Karpas-422 (cell line): ENCODE results near the gene KDM5A. TPM values are rescaled to one million over a fixed set of nuclear protein-coding genes. Genes with fewer than 3 reads are reported as not detected.

Experiments
- DNase-seq: peaks from one replicate; pipeline ENCODE4 v3.0.0-alpha.2; 2015
- H2AFZ ChIP-seq: fragments of 200-600 bp; sonication (generic); 2 replicates; pipeline ENCODE4 v1.6.1; 2014; ENCODE audit warnings: antibody characterized with exemption, low read length, mixed read lengths
- H3K27ac ChIP-seq: fragments of 200-600 bp; sonication (generic); 2 replicates; pipeline ENCODE4 v1.5.1; 2014; ENCODE audit warnings: mild to moderate bottlenecking, low read length, moderate library complexity
- H3K27me3 ChIP-seq: fragments of 200-600 bp; sonication (generic); 2 replicates; pipeline ENCODE4 v1.6.1; 2014; ENCODE audit warnings: low read length, mixed read lengths
- H3K36me3 ChIP-seq: fragments of 200-600 bp; sonication (generic); 2 replicates; pipeline ENCODE4 v1.6.1; 2014; ENCODE audit warnings: low read length, mixed read lengths; ENCODE audit not compliant: insufficient read depth
- H3K4me1 ChIP-seq: fragments of 200-600 bp; sonication (generic); 2 replicates; pipeline ENCODE4 v1.6.1; 2014; ENCODE audit warnings: mild to moderate bottlenecking, low read length, mixed read lengths
- H3K4me2 ChIP-seq: fragments of 200-600 bp; sonication (generic); 2 replicates; pipeline ENCODE4 v1.6.1; 2014; ENCODE audit warnings: low read length, low read depth, mild to moderate bottlenecking; ENCODE audit not compliant: poor library complexity, severe bottlenecking
- H3K4me3 ChIP-seq: fragments of 200-600 bp; sonication (generic); 2 replicates; pipeline ENCODE4 v1.5.1; 2014; ENCODE audit warnings: mild to moderate bottlenecking, antibody characterized with exemption, low read length, mixed read lengths
- H3K79me2 ChIP-seq: fragments of 200-600 bp; sonication (generic); 2 replicates; pipeline ENCODE4 v1.6.1; 2014; ENCODE audit warnings: mild to moderate bottlenecking, low read length, mixed read lengths
- H3K9ac ChIP-seq: fragments of 200-600 bp; sonication (generic); 2 replicates; pipeline ENCODE4 v1.6.0; 2014; ENCODE audit warnings: low read length
- H3K9me2 ChIP-seq: fragments of 200-600 bp; sonication (generic), shearing (Covaris generic); replicated peaks from 2 replicates; pipeline ENCODE4 v1.6.0; 2014; ENCODE audit warnings: mild to moderate bottlenecking, low read length, moderate library complexity; ENCODE audit not compliant: insufficient read depth
- H3K9me3 ChIP-seq: fragments of 300-700, 200-600 bp; sonication (generic); 2 replicates; pipeline ENCODE4 v1.6.1; 2014; ENCODE audit warnings: low read length, mixed read lengths
- H4K20me1 ChIP-seq: fragments of 200-600 bp; sonication (generic); 2 replicates; pipeline ENCODE4 v1.6.1; 2014; ENCODE audit warnings: mild to moderate bottlenecking, antibody characterized with exemption, low read length, low read depth; ENCODE audit not compliant: insufficient read depth
- total RNA-seq: library from RNA; depleted of rRNA; stranded (reverse); fragments of >200 nt; shearing (Covaris generic); gene quantifications from 2 replicates; pipeline ENCODE4 v1.2.3, GENCODE V29; 2014; ENCODE audit warnings: low replicate concordance

KDM5A gene
- total RNA-seq, 1 experiment from 2014 or later = 64.7 TPM

DNA sequence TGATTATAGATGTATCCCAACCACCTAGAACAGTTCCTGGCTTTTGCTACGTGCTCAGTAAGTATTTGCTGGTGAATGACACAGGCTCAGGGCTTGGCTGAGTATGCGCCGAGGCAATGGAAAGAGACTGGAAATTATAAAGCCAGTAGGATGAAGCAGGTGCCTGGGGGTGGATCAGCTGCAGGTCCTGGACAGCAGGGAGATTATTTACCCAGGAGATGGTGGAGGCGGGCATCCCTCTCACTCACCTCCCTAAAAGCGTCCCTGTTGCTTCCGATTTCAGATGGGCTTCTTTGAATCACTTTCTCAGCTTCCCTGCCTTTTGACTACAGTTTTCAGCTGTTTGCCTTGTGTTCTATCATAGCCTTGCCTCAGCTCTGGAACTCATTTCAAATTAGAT is 132.9 kb downstream of the KDM5A start:
- no peaks in the 10 kb centered on the region for H3K27me3 ChIP-seq
- no peak for DNase-seq
- H3K9me2 ChIP-seq = no peaks in the 10 kb centered on the region
- H3K4me2 ChIP-seq = no peak overlapping the region
- H3K9me3 ChIP-seq = no peaks in the 10 kb centered on the region
- no peak overlapping the region for H3K9ac ChIP-seq
- no peaks in the 10 kb centered on the region for H3K4me1 ChIP-seq
- H3K4me3 ChIP-seq = no peak overlapping the region
- no peaks in the 10 kb centered on the region for H3K79me2 ChIP-seq
- H4K20me1 ChIP-seq = no peaks in the 10 kb centered on the region
- H2AFZ ChIP-seq = no peak overlapping the region
- no peak overlapping the region for H3K27ac ChIP-seq
- H3K36me3 ChIP-seq = no peaks in the 10 kb centered on the region

- Histone ChIP-seq H4K20me1 (no peaks in the 10 kb centered on the region), H3K9me2 (no peaks in the 10 kb centered on the region), H3K4me1 (no peaks in the 10 kb centered on the region), H3K4me3 (no peak overlapping the region), H3K27me3 (no peaks in the 10 kb centered on the region), H2AFZ (no peak overlapping the region), H3K9ac (no peak overlapping the region), H3K36me3 (no peaks in the 10 kb centered on the region), H3K79me2 (no peaks in the 10 kb centered on the region), H3K9me3 (no peaks in the 10 kb centered on the region), H3K27ac (no peak overlapping the region), H3K4me2 (no peak overlapping the region)
- DNase-seq = no peak
Observed at GRCh38 chr12:254912-255311, 134.2 kb downstream of the KDM5A start.

GRCh38 chr12:254039-254438 is 135.1 kb downstream of the KDM5A start:
- Histone ChIP-seq H3K9me3 (no peaks in the 10 kb centered on the region), H3K27me3 (no peaks in the 10 kb centered on the region), H3K4me2 (no peak overlapping the region), H2AFZ (no peak overlapping the region), H3K36me3 (no peaks in the 10 kb centered on the region), H4K20me1 (no peaks in the 10 kb centered on the region), H3K27ac (no peak overlapping the region), H3K79me2 (no peaks in the 10 kb centered on the region), H3K4me1 (no peaks in the 10 kb centered on the region), H3K4me3 (no peak overlapping the region), H3K9ac (no peak overlapping the region), H3K9me2 (no peaks in the 10 kb centered on the region)
- no peak for DNase-seq

DNA sequence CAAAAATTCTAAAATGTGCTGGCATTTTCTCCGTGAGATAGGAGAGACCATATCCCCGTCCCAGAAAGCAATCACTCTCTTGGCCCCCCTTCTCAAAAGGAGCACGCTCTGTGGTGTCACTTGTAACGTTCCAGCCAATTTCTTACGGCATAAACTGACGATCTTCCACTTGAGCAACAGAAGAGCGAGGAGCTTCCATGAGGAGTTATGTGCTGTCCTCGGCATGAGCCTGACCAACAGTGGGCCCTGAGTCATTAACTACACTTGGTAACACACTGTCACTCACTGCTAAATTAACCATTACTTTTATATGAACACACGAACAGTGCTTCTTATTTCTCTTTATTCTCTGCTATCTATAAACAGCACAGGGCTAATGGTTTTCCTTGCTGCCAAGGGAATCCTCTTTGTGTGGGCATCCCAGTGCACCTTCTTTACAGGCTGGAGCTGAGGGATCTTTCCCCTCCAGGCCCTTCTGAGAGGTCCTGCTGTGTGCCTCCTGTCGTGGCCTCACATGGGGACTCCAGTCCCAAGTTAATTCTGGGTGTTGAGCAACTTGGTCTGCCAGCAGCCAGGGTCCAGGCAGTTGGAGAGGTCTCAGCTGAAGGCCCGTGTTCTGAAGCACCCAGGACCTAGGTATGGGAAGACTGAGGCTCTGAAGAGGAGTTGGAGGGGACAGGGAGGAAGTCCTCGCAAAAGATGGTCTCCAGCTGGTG is 135.8 kb downstream of the KDM5A start:
- Histone ChIP-seq H3K79me2 (no peaks in the 10 kb centered on the region), H4K20me1 (no peaks in the 10 kb centered on the region), H3K4me2 (no peak overlapping the region), H2AFZ (no peak overlapping the region), H3K36me3 (no peaks in the 10 kb centered on the region), H3K9ac (no peak overlapping the region), H3K27me3 (no peaks in the 10 kb centered on the region), H3K4me3 (no peak overlapping the region), H3K4me1 (no peaks in the 10 kb centered on the region), H3K27ac (no peak overlapping the region), H3K9me3 (no peaks in the 10 kb centered on the region), H3K9me2 (no peaks in the 10 kb centered on the region)
- DNase-seq = no peak

- no peak for DNase-seq
- no peaks in the 10 kb centered on the region for H3K79me2 ChIP-seq
- no peaks in the 10 kb centered on the region for H3K27me3 ChIP-seq
- H3K4me3 ChIP-seq = no peak overlapping the region
- H3K27ac ChIP-seq = no peak overlapping the region
- H4K20me1 ChIP-seq = no peaks in the 10 kb centered on the region
- no peak overlapping the region for H3K4me2 ChIP-seq
- no peaks in the 10 kb centered on the region for H3K36me3 ChIP-seq
- H3K9me3 ChIP-seq = no peaks in the 10 kb centered on the region
- no peak overlapping the region for H3K9ac ChIP-seq
- H3K4me1 ChIP-seq = no peaks in the 10 kb centered on the region
- no peak overlapping the region for H2AFZ ChIP-seq
- H3K9me2 ChIP-seq = no peaks in the 10 kb centered on the region
Observed at GRCh38 chr12:252636-253035, 136.5 kb downstream of the KDM5A start.

- no peaks in the 10 kb centered on the region for H3K79me2 ChIP-seq
- no peak overlapping the region for H2AFZ ChIP-seq
- no peaks in the 10 kb centered on the region for H3K9me3 ChIP-seq
- no peaks in the 10 kb centered on the region for H3K9me2 ChIP-seq
- DNase-seq = no peak
- H4K20me1 ChIP-seq = no peaks in the 10 kb centered on the region
- no peak overlapping the region for H3K4me2 ChIP-seq
- no peaks in the 10 kb centered on the region for H3K36me3 ChIP-seq
- no peak overlapping the region for H3K27ac ChIP-seq
- no peaks in the 10 kb centered on the region for H3K27me3 ChIP-seq
- no peak overlapping the region for H3K9ac ChIP-seq
- H3K4me1 ChIP-seq = no peaks in the 10 kb centered on the region
- H3K4me3 ChIP-seq = no peak overlapping the region
Observed at GRCh38 chr12:247271-247670, 141.8 kb downstream of the KDM5A start.

- Histone ChIP-seq H3K36me3 (no peaks in the 10 kb centered on the region), H3K9me3 (no peaks in the 10 kb centered on the region), H3K27me3 (no peaks in the 10 kb centered on the region), H3K9me2 (no peaks in the 10 kb centered on the region), H3K4me1 (no peaks in the 10 kb centered on the region), H3K9ac (no peak overlapping the region), H2AFZ (no peak overlapping the region), H3K27ac (no peak overlapping the region), H3K4me2 (no peak overlapping the region), H4K20me1 (no peaks in the 10 kb centered on the region), H3K4me3 (no peak overlapping the region), H3K79me2 (no peaks in the 10 kb centered on the region)
- DNase-seq = no peak
Observed at GRCh38 chr12:243381-243780, 145.7 kb downstream of the KDM5A start.

GRCh38 chr12:242496-242895 is 146.6 kb downstream of the KDM5A start:
- Histone ChIP-seq H2AFZ (no peak overlapping the region), H3K27ac (no peak overlapping the region), H4K20me1 (no peaks in the 10 kb centered on the region), H3K36me3 (no peaks in the 10 kb centered on the region), H3K27me3 (no peaks in the 10 kb centered on the region), H3K4me2 (no peak overlapping the region), H3K79me2 (no peaks in the 10 kb centered on the region), H3K9me3 (no peaks in the 10 kb centered on the region), H3K4me3 (no peak overlapping the region), H3K9me2 (no peaks in the 10 kb centered on the region), H3K9ac (no peak overlapping the region), H3K4me1 (no peaks in the 10 kb centered on the region)
- DNase-seq = no peak
